Prostate gland (tissue), 2 donors: ENCODE data around the gene SSH2.

Experiments used
- POLR2A ChIP-seq: fragments of 450-650 bp; IDR thresholded peaks from one replicate; pipeline ENCODE4 v1.6.1; 2016; ENCODE audit warnings: antibody characterized with exemption, mild to moderate bottlenecking
- TF ChIP-seq, protein P1 (sequence below), 4 experiments: fragments of 200-600 bp in 2 of 4; fragments of 450-650 bp in 2 of 4; sonication (generic) in 2 of 4; IDR thresholded peaks; 1 replicate in 3 of 4; 2 replicates in 1 of 4; pipeline ENCODE4 v1.5.1; 2016 to 2019; ENCODE audit warnings: antibody characterized with exemption in 4 of 4, mild to moderate bottlenecking in 2 of 4, moderate library complexity in 2 of 4

DNA sequence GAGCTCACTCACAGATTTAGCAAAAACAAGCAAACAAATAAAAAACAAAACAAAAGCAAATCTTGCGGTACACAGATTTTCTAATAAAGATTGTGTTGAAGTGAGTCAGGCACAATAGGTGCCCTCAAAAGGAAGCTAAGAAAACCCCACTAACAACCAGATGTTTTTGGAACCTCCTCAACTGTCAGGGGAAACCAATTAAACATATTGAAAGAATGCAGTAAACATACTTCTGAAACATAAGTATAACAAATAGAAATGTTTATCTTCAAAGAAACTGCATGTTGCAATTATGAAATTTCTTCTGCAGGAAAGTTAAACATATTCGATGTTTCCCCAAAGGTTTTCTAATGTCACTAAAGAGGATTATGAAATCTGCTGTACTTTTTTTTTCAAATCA, 196.9 kb downstream of the SSH2 start:
- TF ChIP-seq, protein P1, sequence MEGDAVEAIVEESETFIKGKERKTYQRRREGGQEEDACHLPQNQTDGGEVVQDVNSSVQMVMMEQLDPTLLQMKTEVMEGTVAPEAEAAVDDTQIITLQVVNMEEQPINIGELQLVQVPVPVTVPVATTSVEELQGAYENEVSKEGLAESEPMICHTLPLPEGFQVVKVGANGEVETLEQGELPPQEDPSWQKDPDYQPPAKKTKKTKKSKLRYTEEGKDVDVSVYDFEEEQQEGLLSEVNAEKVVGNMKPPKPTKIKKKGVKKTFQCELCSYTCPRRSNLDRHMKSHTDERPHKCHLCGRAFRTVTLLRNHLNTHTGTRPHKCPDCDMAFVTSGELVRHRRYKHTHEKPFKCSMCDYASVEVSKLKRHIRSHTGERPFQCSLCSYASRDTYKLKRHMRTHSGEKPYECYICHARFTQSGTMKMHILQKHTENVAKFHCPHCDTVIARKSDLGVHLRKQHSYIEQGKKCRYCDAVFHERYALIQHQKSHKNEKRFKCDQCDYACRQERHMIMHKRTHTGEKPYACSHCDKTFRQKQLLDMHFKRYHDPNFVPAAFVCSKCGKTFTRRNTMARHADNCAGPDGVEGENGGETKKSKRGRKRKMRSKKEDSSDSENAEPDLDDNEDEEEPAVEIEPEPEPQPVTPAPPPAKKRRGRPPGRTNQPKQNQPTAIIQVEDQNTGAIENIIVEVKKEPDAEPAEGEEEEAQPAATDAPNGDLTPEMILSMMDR (IDR thresholded peaks at IDR 0.05) = no peak
- TF ChIP-seq POLR2A = no peak
